K562 (cell line): ENCODE results near the gene KCNC3. TPM values are rescaled to one million over a fixed set of nuclear protein-coding genes. Genes with fewer than 3 reads are reported as not detected.

Experiments used
- BCOR ChIP-seq: fragments of 450-650 bp; IDR thresholded peaks from 2 replicates; pipeline ENCODE4 v1.6.1; 2016
- CBFA2T2 ChIP-seq: fragments of 450-650 bp; conservative IDR thresholded peaks from 2 replicates; pipeline ENCODE4 v1.6.1; 2017; ENCODE audit warnings: mild to moderate bottlenecking
- EP300 ChIP-seq: IDR thresholded peaks from 2 replicates; pipeline ENCODE4 v1.6.1; 2012; ENCODE audit warnings: low read length, improper control_type of control experiment
- ETV5 ChIP-seq: sonication (generic); formaldehyde crosslinking; IDR thresholded peaks from 2 replicates; pipeline ENCODE4 v1.4.0; 2020; ENCODE audit warnings: low read depth, mild to moderate bottlenecking, missing genetic modification reagents
- HDAC3 ChIP-seq: fragments of 450-650 bp; IDR thresholded peaks from 2 replicates; pipeline ENCODE4 v1.6.1; 2018; ENCODE audit warnings: borderline replicate concordance, mild to moderate bottlenecking, moderate library complexity; ENCODE audit not compliant: partially characterized antibody
- MYNN ChIP-seq, 2 experiments: sonication (generic); formaldehyde crosslinking in 1 of 2; IDR thresholded peaks; 2 replicates each; pipeline versions ENCODE4 v1.5.0 to v1.6.1; 2016 to 2020; ENCODE audit warnings: antibody characterized with exemption in 1 of 2, missing genetic modification reagents in 1 of 2
- PHB2 ChIP-seq: fragments of 450-650 bp; IDR thresholded peaks from 2 replicates; pipeline ENCODE4 v1.6.1; 2017; ENCODE audit warnings: low read depth
- RBM15 ChIP-seq: fragments of 200-400 bp; formaldehyde crosslinking; IDR thresholded peaks from 2 replicates; pipeline ENCODE4 v1.6.1; 2018; ENCODE audit warnings: mild to moderate bottlenecking, low read length, moderate library complexity; ENCODE audit not compliant: insufficient read depth
- U2AF1 ChIP-seq: fragments of 200-400 bp; formaldehyde crosslinking; optimal IDR thresholded peaks from 2 replicates; pipeline ENCODE3; 2017; ENCODE audit warnings: mild to moderate bottlenecking, low read depth, low read length, moderate library complexity
- ZBTB7A ChIP-seq: IDR thresholded peaks from 2 replicates; pipeline ENCODE4 v1.6.1; 2011; ENCODE audit warnings: low read depth, mild to moderate bottlenecking, low read length, moderate library complexity, borderline replicate concordance; ENCODE audit not compliant: control insufficient read depth
- ZFP1 ChIP-seq: fragments of 450-650 bp; formaldehyde crosslinking; IDR thresholded peaks from 2 replicates; pipeline ENCODE4 v1.4.0; 2020; ENCODE audit warnings: mild to moderate bottlenecking, mixed read lengths
- ZNF584 ChIP-seq: fragments of 200-800 bp; sonication (Bioruptor generic); IDR thresholded peaks from 2 replicates; pipeline ENCODE4 v1.6.1; 2016; ENCODE audit warnings: low read depth, mild to moderate bottlenecking, missing genetic modification characterization, missing compliant biosample characterization
- polyA plus RNA-seq, 8 experiments: library from polyadenylated mRNA; depleted of rRNA in 4 of 8; stranded (reverse) in 5 of 8; unstranded in 3 of 8; fragments of >200 nt; fragmentation: Nextera tagmentation in 2 of 8; fragmentation: Illumina TruSeq in 1 of 8; extraction: Ambion mirVana in 2 of 8; extraction: Trizol in 1 of 8; gene quantifications; 2 replicates each; pipeline versions ENCODE4 v1.2.1 to v1.2.3, GENCODE V29; 2011 to 2014; ENCODE audit warnings: inconsistent platforms in 1 of 8, missing spikeins in 1 of 8
- total RNA-seq, 7 experiments: library from RNA; depleted of rRNA in 6 of 7; stranded (reverse); fragments of >200 nt in 6 of 7; fragmentation: Illumina TruSeq in 2 of 7; extraction: Trizol in 2 of 7; gene quantifications; 2 replicates each; pipeline versions ENCODE4 v1.2.1 to v1.2.3, GENCODE V29; 2011 to 2021; ENCODE audit warnings: low replicate concordance in 1 of 7
- TF ChIP-seq, protein P1 (sequence below): fragments of 450-650 bp; conservative IDR thresholded peaks from 2 replicates; pipeline ENCODE4 v1.6.1; 2016; ENCODE audit warnings: missing genetic modification characterization, low read depth, mild to moderate bottlenecking, control low read depth, missing compliant biosample characterization
- TF ChIP-seq, protein P2 (sequence below): fragments of 150-350 bp; IDR thresholded peaks from 2 replicates; pipeline ENCODE4 v1.6.1; 2014; ENCODE audit warnings: low read depth, mild to moderate bottlenecking, low read length, borderline replicate concordance
- TF ChIP-seq, protein P3 (sequence below): fragments of 450-650 bp; IDR thresholded peaks from one replicate; pipeline ENCODE4 v1.6.1; 2018; ENCODE audit warnings: mild to moderate bottlenecking, moderate library complexity; ENCODE audit not compliant: partially characterized antibody
- TF ChIP-seq, protein P4 (sequence below): fragments of 250-450 bp; sonication (Bioruptor Pico); IDR thresholded peaks from 2 replicates; pipeline ENCODE4 v1.5.0; 2020; ENCODE audit warnings: mild to moderate bottlenecking, borderline replicate concordance
- TF ChIP-seq, protein P5 (sequence below): fragments of 200-400 bp; formaldehyde crosslinking; IDR thresholded peaks from 2 replicates; pipeline ENCODE4 v1.6.1; 2017; ENCODE audit warnings: mild to moderate bottlenecking, low read depth, low read length, moderate library complexity

The KCNC3 gene
- total and polyA plus RNA-seq, 9 of the 15 experiments (the other 6 are each of a cell fraction or from before 2014, with no cell fraction given): 0.03 to 26.2 (median 2.0) TPM

DNA sequence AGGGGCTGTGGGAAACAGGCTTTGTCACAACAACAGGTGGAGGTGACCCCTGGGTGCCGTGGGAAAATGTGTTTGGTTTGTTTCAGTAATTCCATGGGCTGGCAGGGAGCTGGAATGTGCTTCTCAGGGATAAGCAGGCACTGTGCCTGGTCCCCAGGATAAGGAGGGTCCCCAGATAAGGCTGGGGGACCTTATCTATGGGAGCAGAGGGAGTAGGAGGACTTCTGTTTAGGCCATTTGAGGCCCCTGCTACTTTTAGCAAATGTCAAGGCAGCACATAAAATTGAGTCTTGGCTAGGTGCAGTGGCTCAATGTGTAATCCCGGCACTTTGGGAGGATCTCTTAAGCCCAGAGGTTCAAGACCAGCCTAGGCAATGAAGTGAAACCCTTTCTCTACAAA is 59.5 kb downstream of the KCNC3 start (continued):
- TF ChIP-seq PHB2 (peak; percentile 91), ZFP1 (CRISPR knock-in tag) (no peak), BCOR (peak; percentile 67), CBFA2T2 (peak; percentile 98), ETV5 (peak; percentile 46; the same call in 1 of the 2 replicates), RBM15 (no peak), U2AF1 (no peak), ZBTB7A (peak; percentile 81), MYNN (IDR thresholded peaks at IDR 0.05) (peak; percentile 92), MYNN (CRISPR knock-in tag; IDR thresholded peaks at IDR 0.05) (no peak), EP300 (peak; percentile 96), HDAC3 (peak; percentile 84), ZNF584 (CRISPR knock-in tag) (peak; percentile 58; the same call in 1 of the 2 replicates)
- TF ChIP-seq, protein P1, sequence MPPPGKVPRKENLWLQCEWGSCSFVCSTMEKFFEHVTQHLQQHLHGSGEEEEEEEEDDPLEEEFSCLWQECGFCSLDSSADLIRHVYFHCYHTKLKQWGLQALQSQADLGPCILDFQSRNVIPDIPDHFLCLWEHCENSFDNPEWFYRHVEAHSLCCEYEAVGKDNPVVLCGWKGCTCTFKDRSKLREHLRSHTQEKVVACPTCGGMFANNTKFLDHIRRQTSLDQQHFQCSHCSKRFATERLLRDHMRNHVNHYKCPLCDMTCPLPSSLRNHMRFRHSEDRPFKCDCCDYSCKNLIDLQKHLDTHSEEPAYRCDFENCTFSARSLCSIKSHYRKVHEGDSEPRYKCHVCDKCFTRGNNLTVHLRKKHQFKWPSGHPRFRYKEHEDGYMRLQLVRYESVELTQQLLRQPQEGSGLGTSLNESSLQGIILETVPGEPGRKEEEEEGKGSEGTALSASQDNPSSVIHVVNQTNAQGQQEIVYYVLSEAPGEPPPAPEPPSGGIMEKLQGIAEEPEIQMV (tag): no peak
- TF ChIP-seq, protein P2, sequence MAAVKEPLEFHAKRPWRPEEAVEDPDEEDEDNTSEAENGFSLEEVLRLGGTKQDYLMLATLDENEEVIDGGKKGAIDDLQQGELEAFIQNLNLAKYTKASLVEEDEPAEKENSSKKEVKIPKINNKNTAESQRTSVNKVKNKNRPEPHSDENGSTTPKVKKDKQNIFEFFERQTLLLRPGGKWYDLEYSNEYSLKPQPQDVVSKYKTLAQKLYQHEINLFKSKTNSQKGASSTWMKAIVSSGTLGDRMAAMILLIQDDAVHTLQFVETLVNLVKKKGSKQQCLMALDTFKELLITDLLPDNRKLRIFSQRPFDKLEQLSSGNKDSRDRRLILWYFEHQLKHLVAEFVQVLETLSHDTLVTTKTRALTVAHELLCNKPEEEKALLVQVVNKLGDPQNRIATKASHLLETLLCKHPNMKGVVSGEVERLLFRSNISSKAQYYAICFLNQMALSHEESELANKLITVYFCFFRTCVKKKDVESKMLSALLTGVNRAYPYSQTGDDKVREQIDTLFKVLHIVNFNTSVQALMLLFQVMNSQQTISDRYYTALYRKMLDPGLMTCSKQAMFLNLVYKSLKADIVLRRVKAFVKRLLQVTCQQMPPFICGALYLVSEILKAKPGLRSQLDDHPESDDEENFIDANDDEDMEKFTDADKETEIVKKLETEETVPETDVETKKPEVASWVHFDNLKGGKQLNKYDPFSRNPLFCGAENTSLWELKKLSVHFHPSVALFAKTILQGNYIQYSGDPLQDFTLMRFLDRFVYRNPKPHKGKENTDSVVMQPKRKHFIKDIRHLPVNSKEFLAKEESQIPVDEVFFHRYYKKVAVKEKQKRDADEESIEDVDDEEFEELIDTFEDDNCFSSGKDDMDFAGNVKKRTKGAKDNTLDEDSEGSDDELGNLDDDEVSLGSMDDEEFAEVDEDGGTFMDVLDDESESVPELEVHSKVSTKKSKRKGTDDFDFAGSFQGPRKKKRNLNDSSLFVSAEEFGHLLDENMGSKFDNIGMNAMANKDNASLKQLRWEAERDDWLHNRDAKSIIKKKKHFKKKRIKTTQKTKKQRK: no peak
- TF ChIP-seq, protein P3, sequence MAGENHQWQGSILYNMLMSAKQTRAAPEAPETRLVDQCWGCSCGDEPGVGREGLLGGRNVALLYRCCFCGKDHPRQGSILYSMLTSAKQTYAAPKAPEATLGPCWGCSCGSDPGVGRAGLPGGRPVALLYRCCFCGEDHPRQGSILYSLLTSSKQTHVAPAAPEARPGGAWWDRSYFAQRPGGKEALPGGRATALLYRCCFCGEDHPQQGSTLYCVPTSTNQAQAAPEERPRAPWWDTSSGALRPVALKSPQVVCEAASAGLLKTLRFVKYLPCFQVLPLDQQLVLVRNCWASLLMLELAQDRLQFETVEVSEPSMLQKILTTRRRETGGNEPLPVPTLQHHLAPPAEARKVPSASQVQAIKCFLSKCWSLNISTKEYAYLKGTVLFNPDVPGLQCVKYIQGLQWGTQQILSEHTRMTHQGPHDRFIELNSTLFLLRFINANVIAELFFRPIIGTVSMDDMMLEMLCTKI: no peak
- TF ChIP-seq, protein P4, sequence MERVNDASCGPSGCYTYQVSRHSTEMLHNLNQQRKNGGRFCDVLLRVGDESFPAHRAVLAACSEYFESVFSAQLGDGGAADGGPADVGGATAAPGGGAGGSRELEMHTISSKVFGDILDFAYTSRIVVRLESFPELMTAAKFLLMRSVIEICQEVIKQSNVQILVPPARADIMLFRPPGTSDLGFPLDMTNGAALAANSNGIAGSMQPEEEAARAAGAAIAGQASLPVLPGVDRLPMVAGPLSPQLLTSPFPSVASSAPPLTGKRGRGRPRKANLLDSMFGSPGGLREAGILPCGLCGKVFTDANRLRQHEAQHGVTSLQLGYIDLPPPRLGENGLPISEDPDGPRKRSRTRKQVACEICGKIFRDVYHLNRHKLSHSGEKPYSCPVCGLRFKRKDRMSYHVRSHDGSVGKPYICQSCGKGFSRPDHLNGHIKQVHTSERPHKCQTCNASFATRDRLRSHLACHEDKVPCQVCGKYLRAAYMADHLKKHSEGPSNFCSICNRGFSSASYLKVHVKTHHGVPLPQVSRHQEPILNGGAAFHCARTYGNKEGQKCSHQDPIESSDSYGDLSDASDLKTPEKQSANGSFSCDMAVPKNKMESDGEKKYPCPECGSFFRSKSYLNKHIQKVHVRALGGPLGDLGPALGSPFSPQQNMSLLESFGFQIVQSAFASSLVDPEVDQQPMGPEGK (CRISPR knock-in tag): no peak
- TF ChIP-seq, protein P5, sequence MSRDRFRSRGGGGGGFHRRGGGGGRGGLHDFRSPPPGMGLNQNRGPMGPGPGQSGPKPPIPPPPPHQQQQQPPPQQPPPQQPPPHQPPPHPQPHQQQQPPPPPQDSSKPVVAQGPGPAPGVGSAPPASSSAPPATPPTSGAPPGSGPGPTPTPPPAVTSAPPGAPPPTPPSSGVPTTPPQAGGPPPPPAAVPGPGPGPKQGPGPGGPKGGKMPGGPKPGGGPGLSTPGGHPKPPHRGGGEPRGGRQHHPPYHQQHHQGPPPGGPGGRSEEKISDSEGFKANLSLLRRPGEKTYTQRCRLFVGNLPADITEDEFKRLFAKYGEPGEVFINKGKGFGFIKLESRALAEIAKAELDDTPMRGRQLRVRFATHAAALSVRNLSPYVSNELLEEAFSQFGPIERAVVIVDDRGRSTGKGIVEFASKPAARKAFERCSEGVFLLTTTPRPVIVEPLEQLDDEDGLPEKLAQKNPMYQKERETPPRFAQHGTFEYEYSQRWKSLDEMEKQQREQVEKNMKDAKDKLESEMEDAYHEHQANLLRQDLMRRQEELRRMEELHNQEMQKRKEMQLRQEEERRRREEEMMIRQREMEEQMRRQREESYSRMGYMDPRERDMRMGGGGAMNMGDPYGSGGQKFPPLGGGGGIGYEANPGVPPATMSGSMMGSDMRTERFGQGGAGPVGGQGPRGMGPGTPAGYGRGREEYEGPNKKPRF: no peak
